22Rv1 (cell line): Measurements from ENCODE around the gene FN3KRP.

Source experiments
- CTCF ChIP-seq: fragments of 450-650 bp; IDR thresholded peaks from 2 replicates; pipeline ENCODE4 v1.5.1; 2017; ENCODE audit warnings: mild to moderate bottlenecking
- ZFX ChIP-seq: fragments of 450-650 bp; IDR thresholded peaks from 2 replicates; pipeline ENCODE4 v1.6.1; 2017; ENCODE audit warnings: antibody characterized with exemption, borderline replicate concordance

- no peak for TF ChIP-seq CTCF
- no peak for TF ChIP-seq ZFX
Observed at GRCh38 chr17:82670661-82671450, 45.6 kb upstream of the FN3KRP start.
